Measurements from ENCODE around the gene KLHL24. TPM values are rescaled to one million over a fixed set of nuclear protein-coding genes. Genes with fewer than 3 reads are reported as not detected.
A peak's percentile ranks its signal among the peaks of the same experiment; 100 is the strongest.

The KLHL24 gene
- total and polyA plus RNA-seq, 2 of the 13 experiments (the other 11 are each of a cell fraction or from before 2014, with no cell fraction given), result 6.9 to 15.7 TPM

GRCh38 chr3:183636221-183637105 lies 1.0 kb downstream of the KLHL24 start (continued):
- TF ChIP-seq, protein P1, sequence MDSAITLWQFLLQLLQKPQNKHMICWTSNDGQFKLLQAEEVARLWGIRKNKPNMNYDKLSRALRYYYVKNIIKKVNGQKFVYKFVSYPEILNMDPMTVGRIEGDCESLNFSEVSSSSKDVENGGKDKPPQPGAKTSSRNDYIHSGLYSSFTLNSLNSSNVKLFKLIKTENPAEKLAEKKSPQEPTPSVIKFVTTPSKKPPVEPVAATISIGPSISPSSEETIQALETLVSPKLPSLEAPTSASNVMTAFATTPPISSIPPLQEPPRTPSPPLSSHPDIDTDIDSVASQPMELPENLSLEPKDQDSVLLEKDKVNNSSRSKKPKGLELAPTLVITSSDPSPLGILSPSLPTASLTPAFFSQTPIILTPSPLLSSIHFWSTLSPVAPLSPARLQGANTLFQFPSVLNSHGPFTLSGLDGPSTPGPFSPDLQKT (CRISPR knock-in tag; IDR thresholded peaks at IDR 0.05; ENCODE audit: borderline replicate concordance), result no peak
- TF ChIP-seq ZNF687 (CRISPR knock-in tag; IDR thresholded peaks at IDR 0.05), result peak; percentile 65
- no peak for TF ChIP-seq ZXDC (CRISPR knock-in tag; IDR thresholded peaks at IDR 0.05)
- TF ChIP-seq ZNF841 (CRISPR knock-in tag; IDR thresholded peaks at IDR 0.05; ENCODE audit: borderline replicate concordance), result no peak
- TF ChIP-seq SKI (IDR thresholded peaks at IDR 0.05; ENCODE audit: partially characterized antibody), result peak; percentile 41
- TF ChIP-seq, protein P2, sequence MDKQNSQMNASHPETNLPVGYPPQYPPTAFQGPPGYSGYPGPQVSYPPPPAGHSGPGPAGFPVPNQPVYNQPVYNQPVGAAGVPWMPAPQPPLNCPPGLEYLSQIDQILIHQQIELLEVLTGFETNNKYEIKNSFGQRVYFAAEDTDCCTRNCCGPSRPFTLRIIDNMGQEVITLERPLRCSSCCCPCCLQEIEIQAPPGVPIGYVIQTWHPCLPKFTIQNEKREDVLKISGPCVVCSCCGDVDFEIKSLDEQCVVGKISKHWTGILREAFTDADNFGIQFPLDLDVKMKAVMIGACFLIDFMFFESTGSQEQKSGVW (CRISPR knock-in tag; IDR thresholded peaks at IDR 0.05; ENCODE audit: borderline replicate concordance), result 0 out of 2 replicates have a peak, but pooled peaks have one; percentile 41
- TF ChIP-seq ZNF143 (CRISPR knock-in tag; IDR thresholded peaks at IDR 0.05), result peak; percentile 42
- peak; percentile 65; the same call in 1 of the 2 replicates for TF ChIP-seq ZNF639 (CRISPR knock-in tag; conservative IDR thresholded peaks at IDR 0.05)
- no peak for TF ChIP-seq SIN3B (IDR thresholded peaks at IDR 0.05; ENCODE audit: low read length)
- TF ChIP-seq IRX3 (CRISPR knock-in tag; IDR thresholded peaks at IDR 0.05; ENCODE audit: borderline replicate concordance, low read depth), result no peak
- TF ChIP-seq TOPORS (CRISPR knock-in tag; IDR thresholded peaks at IDR 0.05), result no peak
- TF ChIP-seq SIN3A (IDR thresholded peaks at IDR 0.05; ENCODE audit: borderline replicate concordance, low read depth, low read length), result peak; percentile 68; the same call in 1 of the 2 replicates
- TF ChIP-seq STAG1 (CRISPR knock-in tag; IDR thresholded peaks at IDR 0.05), result no peak
- TF ChIP-seq ZNF569 (CRISPR knock-in tag; IDR thresholded peaks at IDR 0.05; ENCODE audit: borderline replicate concordance), result no peak
- no peak for TF ChIP-seq ZSCAN9 (CRISPR knock-in tag; IDR thresholded peaks at IDR 0.05; ENCODE audit: borderline replicate concordance)
- no peak for TF ChIP-seq BORCS8-MEF2B (CRISPR knock-in tag; IDR thresholded peaks at IDR 0.05)

Measured in HepG2 (cell line).